SK-N-SH (cell line): ENCODE data around the gene KCNJ5. TPM values are rescaled to one million over a fixed set of nuclear protein-coding genes. Genes with fewer than 3 reads are reported as not detected.

Experiments
- CTCF ChIA-PET: fragments of 300-600, 350-600 bp; formaldehyde crosslinking; extraction: SDS; loops from one replicate; lab custom pipeline; 2021; lab: Yijun Ruan, JAX
- POLR2A ChIA-PET: fragments of 350-600 bp; sonication (Branson Sonifier 250); formaldehyde crosslinking; extraction: SDS; loops from one replicate; lab custom pipeline; 2020; ENCODE audit warnings: antibody characterized with exemption, inconsistent platforms; lab: Yijun Ruan, JAX
- DNase-seq: peaks from one replicate; pipeline ENCODE4 v3.0.0; 2012
- H2AFZ ChIP-seq: fragments of 200-600 bp; sonication (generic); 2 replicates; pipeline ENCODE4 v1.8.1; 2016; ENCODE audit warnings: antibody characterized with exemption, mild to moderate bottlenecking, low read depth
- H3F3A ChIP-seq: fragments of 200-600 bp; sonication (generic); replicated peaks from 2 replicates; pipeline ENCODE3; 2016; ENCODE audit warnings: antibody characterized with exemption, mild to moderate bottlenecking; ENCODE audit not compliant: insufficient read depth
- H3K27ac ChIP-seq, 2 experiments: fragments of 200-500 bp in 1 of 2; fragments of 200-600 bp in 1 of 2; sonication (Bioruptor generic) in 1 of 2; sonication (generic), shearing (Covaris generic) in 1 of 2; 2 replicates each; pipeline versions ENCODE4 v1.5.1 to v1.6.1; 2014 to 2016; ENCODE audit warnings: low read depth in 2 of 2, inconsistent platforms in 1 of 2, low read length in 1 of 2, mild to moderate bottlenecking in 1 of 2, mixed read lengths in 1 of 2
- H3K27me3 ChIP-seq: fragments of 200-600 bp; sonication (generic), shearing (Covaris generic); 2 replicates; pipeline ENCODE4 v1.6.1; 2016; ENCODE audit warnings: mixed run types; ENCODE audit not compliant: insufficient read depth
- H3K36me3 ChIP-seq, 2 experiments: fragments of 200-500 bp in 1 of 2; fragments of 200-600 bp in 1 of 2; sonication (Bioruptor generic) in 1 of 2; sonication (generic) in 1 of 2; replicated peaks in 1 of 2; 2 replicates each; pipeline versions ENCODE3 to v1.5.1; 2014 to 2016; ENCODE audit warnings: low read length in 1 of 2, mild to moderate bottlenecking in 1 of 2; ENCODE audit not compliant: insufficient read depth in 2 of 2, control insufficient read depth in 1 of 2
- H3K4me1 ChIP-seq, 2 experiments: fragments of 200-500 bp in 1 of 2; fragments of 200-600 bp in 1 of 2; sonication (Bioruptor generic) in 1 of 2; sonication (generic), shearing (Covaris generic) in 1 of 2; 2 replicates each; pipeline versions ENCODE4 v1.5.1 to v1.6.1; 2014 to 2016; ENCODE audit warnings: low read depth in 1 of 2, low read length in 1 of 2, mixed run types in 1 of 2; ENCODE audit not compliant: insufficient read depth in 2 of 2, control insufficient read depth in 1 of 2
- H3K4me2 ChIP-seq: fragments of 200-600 bp; sonication (generic), shearing (Covaris generic); 2 replicates; pipeline ENCODE4 v1.6.1; 2017; ENCODE audit warnings: mixed run types
- H3K4me3 ChIP-seq, 2 experiments: fragments of 200-500 bp in 1 of 2; fragments of 200-600 bp in 1 of 2; sonication (Bioruptor generic) in 1 of 2; sonication (generic), shearing (Covaris generic) in 1 of 2; 2 replicates each; pipeline versions ENCODE4 v1.5.1 to v1.8.1; 2014 to 2016; ENCODE audit warnings: low read depth in 2 of 2, inconsistent platforms in 1 of 2, low read length in 1 of 2, mild to moderate bottlenecking in 1 of 2, mixed read lengths in 1 of 2, moderate library complexity in 1 of 2
- H3K79me2 ChIP-seq: fragments of 200-600 bp; sonication (generic); 2 replicates; pipeline ENCODE4 v1.8.1; 2017; ENCODE audit warnings: mild to moderate bottlenecking; ENCODE audit not compliant: insufficient read depth
- H3K9ac ChIP-seq: fragments of 200-600 bp; sonication (generic); 2 replicates; pipeline ENCODE4 v1.6.1; 2017; ENCODE audit warnings: mixed run types
- H3K9me2 ChIP-seq: fragments of 200-600 bp; sonication (generic); 2 replicates; pipeline ENCODE4 v1.6.1; 2017; ENCODE audit warnings: mixed run types
- H3K9me3 ChIP-seq: fragments of 200-600 bp; sonication (generic); 2 replicates; pipeline ENCODE4 v1.6.1; 2017; ENCODE audit warnings: mixed run types, mild to moderate bottlenecking, moderate library complexity
- H4K20me1 ChIP-seq: fragments of 200-600 bp; sonication (generic); 2 replicates; pipeline ENCODE4 v1.6.1; 2017; ENCODE audit warnings: mild to moderate bottlenecking, mixed run types; ENCODE audit not compliant: insufficient read depth
- ELF1 ChIP-seq: IDR thresholded peaks from 2 replicates; pipeline ENCODE4 v1.4.0; 2012
- EZH2phosphoT487 ChIP-seq: fragments of 200-600 bp; sonication (generic); IDR thresholded peaks from 2 replicates; pipeline ENCODE4 v1.6.1; 2017; ENCODE audit warnings: low read depth, mixed run types, mild to moderate bottlenecking, antibody characterized with exemption, moderate library complexity, borderline replicate concordance
- FOXJ3 ChIP-seq: sonication (generic); formaldehyde crosslinking; IDR thresholded peaks from 2 replicates; pipeline ENCODE4 v1.5.1; 2020; ENCODE audit warnings: mild to moderate bottlenecking, missing genetic modification reagents
- GABPA ChIP-seq: IDR thresholded peaks from 2 replicates; pipeline ENCODE4 v1.4.0; 2012; ENCODE audit warnings: low read depth, mild to moderate bottlenecking
- JUND ChIP-seq: IDR thresholded peaks from 2 replicates; pipeline ENCODE4 v1.4.0; 2012
- MEF2A ChIP-seq: IDR thresholded peaks from 2 replicates; pipeline ENCODE4 v1.4.0; 2012; ENCODE audit warnings: low read depth, borderline replicate concordance
- RAD21 ChIP-seq: IDR thresholded peaks from 2 replicates; pipeline ENCODE4 v1.6.1; 2012; ENCODE audit warnings: mild to moderate bottlenecking, low read length
- RCOR1 ChIP-seq: fragments of 150-350 bp; IDR thresholded peaks from 2 replicates; pipeline ENCODE4 v1.6.1; 2017; ENCODE audit warnings: antibody characterized with exemption, low read length
- RFX5 ChIP-seq: IDR thresholded peaks from 2 replicates; pipeline ENCODE4 v1.6.1; 2012; ENCODE audit warnings: mild to moderate bottlenecking, improper control_type of control experiment, low read length
- RXRA ChIP-seq: IDR thresholded peaks from 2 replicates; pipeline ENCODE4 v1.4.0; 2012; ENCODE audit warnings: low read depth, mild to moderate bottlenecking, borderline replicate concordance
- SIN3A ChIP-seq: IDR thresholded peaks from 2 replicates; pipeline ENCODE4 v1.6.1; 2012; ENCODE audit warnings: low read depth, mild to moderate bottlenecking, low read length, moderate library complexity, borderline replicate concordance
- SMC3 ChIP-seq: IDR thresholded peaks from 2 replicates; pipeline ENCODE4 v1.6.1; 2012; ENCODE audit warnings: low read depth, low read length, improper control_type of control experiment
- TAF1 ChIP-seq: IDR thresholded peaks from 2 replicates; pipeline ENCODE4 v1.6.1; 2012; ENCODE audit warnings: low read depth, mild to moderate bottlenecking, low read length, moderate library complexity, borderline replicate concordance
- USF2 ChIP-seq: fragments of 150-350 bp; IDR thresholded peaks from 2 replicates; pipeline ENCODE4 v1.6.1; 2017; ENCODE audit warnings: antibody characterized with exemption, low read length, low read depth, borderline replicate concordance
- YY1 ChIP-seq: IDR thresholded peaks from 2 replicates; pipeline ENCODE4 v1.4.0; 2012; ENCODE audit warnings: low read depth, mild to moderate bottlenecking
- WGBS: methylation state at CpG from one replicate; pipeline ENCODE4 v1.1.6; 2017; ENCODE audit warnings: low lambda C conversion rate; 5-methylcytosine and 5-hydroxymethylcytosine counted together
- polyA plus RNA-seq, 3 experiments: library from polyadenylated mRNA; depleted of rRNA; stranded (reverse); fragments of >200 nt; gene quantifications; 2 replicates each; pipeline ENCODE4 v1.2.3, GENCODE V29; 2012
- TF ChIP-seq, protein P1 (sequence below): fragments of 150-350 bp; IDR thresholded peaks from 2 replicates; pipeline ENCODE4 v1.6.1; 2016; ENCODE audit warnings: mild to moderate bottlenecking, low read depth, low read length
- TF ChIP-seq, protein P2 (sequence below): fragments of 200-600 bp; sonication (generic); IDR thresholded peaks from 2 replicates; pipeline ENCODE4 v1.6.1; 2017; ENCODE audit warnings: antibody characterized with exemption, mild to moderate bottlenecking, moderate library complexity

KCNJ5 gene
- polyA plus RNA-seq, 1 of the 3 experiments (the other 2 are of a cell fraction) = 0.03 TPM

DNA sequence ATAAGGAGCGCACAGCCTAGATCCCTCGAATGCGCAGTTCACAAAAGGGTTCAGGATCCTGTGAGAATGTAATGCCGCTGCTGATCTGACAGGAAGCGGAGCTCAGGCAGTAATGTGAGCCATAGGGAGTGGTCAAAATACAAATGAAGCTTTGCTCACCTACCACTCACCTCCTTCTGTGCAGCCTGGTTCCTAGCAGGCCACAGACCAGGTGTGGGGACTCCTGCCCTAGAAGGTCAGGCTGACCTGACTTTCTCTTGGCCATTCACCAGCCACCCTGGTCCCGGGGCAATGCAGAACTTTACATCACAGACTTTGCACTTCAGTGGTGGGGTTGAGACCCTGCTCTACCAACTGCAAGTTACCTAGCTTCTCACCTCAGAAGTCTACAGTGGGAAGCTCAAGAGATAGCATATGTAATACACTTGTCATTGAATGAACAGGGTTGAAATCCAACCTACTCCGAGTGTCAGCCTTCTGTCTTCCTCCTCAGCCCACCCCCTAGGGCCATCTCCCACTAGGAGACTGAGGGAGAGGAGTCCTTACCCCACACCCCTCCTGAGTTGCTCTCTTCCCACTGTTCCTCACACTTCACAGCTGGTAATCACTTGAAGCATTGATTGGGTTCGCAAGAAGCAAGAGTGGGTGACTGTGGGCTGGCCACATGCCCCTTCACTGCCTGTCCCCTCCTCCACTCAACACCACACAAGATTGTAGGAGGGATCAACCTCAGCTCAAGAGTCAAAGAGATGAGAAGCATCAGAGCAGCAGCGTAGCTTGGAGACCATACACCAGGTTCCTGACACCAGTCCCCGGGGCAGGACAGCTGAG, 22.1 kb upstream of the KCNJ5 start:
- Histone ChIP-seq H3K9ac (no peak overlapping the region), H3K4me1 (no peaks in the 10 kb centered on the region), H2AFZ (no peak overlapping the region), H3K9me2 (no peaks in the 10 kb centered on the region), H3K36me3 (no peaks in the 10 kb centered on the region), H3K79me2 (no peaks in the 10 kb centered on the region), H3K9me3 (no peaks in the 10 kb centered on the region), H3K4me3 (no peak overlapping the region), H3K27ac (no peak overlapping the region), H3K4me2 (no peak overlapping the region), H3F3A (peaks cover 4% of the 10 kb centered on the region), H3K27me3 (no peaks in the 10 kb centered on the region), H4K20me1 (no peaks in the 10 kb centered on the region)
- ChIA-PET POLR2A (no interaction called here), CTCF (interaction anchor here (1.6 to 2.0 kb wide), 3 partner anchors 16 to 88 kb away, joined by 4 to 15 read pairs (median 7); no protein-coding TSS in a partner anchor)
- TF ChIP-seq ELF1 (no peak), YY1 (no peak), EZH2phosphoT487 (no peak)
- 77% methylated on average over 9 of the region's 10 CpGs for WGBS
- DNase-seq = no peak

GRCh38 chr11:128871168-128871610, 20.0 kb upstream of the KCNJ5 start:
- Histone ChIP-seq H3F3A (no peaks in the 10 kb centered on the region), H3K4me1 (peaks cover 0 to 6% of the 10 kb centered on the region in 2 experiments; a peak in 1 of 4 replicates), H3K9ac (no peak overlapping the region), H3K27me3 (no peaks in the 10 kb centered on the region), H3K9me2 (no peaks in the 10 kb centered on the region), H3K4me2 (no peak overlapping the region), H3K27ac (no peak overlapping the region), H3K4me3 (no peak overlapping the region), H3K36me3 (no peaks in the 10 kb centered on the region), H3K9me3 (no peaks in the 10 kb centered on the region), H2AFZ (no peak overlapping the region), H3K79me2 (no peaks in the 10 kb centered on the region), H4K20me1 (no peaks in the 10 kb centered on the region)
- ChIA-PET CTCF (no interaction called here), POLR2A (no interaction called here)
- no peak for DNase-seq
- WGBS = 78% methylated on average over 6 of the region's 6 CpGs
- no peak for TF ChIP-seq SMC3
- no peak for TF ChIP-seq TAF1
- TF ChIP-seq GABPA = no peak

DNA sequence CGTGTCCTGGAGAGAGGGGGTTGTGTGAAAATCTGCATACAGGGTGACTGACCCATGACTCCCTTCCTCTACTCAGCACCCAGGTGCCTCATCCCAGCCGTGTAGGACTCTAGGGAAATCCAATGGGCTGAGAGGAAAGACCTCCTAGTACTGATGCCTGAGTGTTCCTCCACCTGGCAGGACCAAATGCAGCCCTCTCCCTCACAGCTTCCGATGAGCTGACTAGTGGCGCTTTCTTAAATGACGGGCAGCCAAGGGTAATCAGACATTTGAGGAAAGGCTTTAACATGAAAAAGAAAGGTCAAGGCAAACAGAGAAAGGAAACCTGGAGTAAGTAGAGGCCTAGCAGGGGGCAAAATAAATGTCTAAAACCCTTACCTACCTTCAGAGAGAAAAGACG, 19.1 kb upstream of the KCNJ5 start:
- no peak overlapping the region for H3K9ac ChIP-seq
- TF ChIP-seq GABPA (no peak), SIN3A (no peak), JUND (no peak), RCOR1 (no peak), MEF2A (no peak), USF2 (no peak), RFX5 (no peak), RAD21 (no peak), ELF1 (no peak), RXRA (no peak), SMC3 (no peak), FOXJ3 (CRISPR knock-in tag) (no peak), EZH2phosphoT487 (no peak)
- TF ChIP-seq, protein P1, sequence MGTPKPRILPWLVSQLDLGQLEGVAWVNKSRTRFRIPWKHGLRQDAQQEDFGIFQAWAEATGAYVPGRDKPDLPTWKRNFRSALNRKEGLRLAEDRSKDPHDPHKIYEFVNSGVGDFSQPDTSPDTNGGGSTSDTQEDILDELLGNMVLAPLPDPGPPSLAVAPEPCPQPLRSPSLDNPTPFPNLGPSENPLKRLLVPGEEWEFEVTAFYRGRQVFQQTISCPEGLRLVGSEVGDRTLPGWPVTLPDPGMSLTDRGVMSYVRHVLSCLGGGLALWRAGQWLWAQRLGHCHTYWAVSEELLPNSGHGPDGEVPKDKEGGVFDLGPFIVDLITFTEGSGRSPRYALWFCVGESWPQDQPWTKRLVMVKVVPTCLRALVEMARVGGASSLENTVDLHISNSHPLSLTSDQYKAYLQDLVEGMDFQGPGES = no peak
- TF ChIP-seq, protein P2, sequence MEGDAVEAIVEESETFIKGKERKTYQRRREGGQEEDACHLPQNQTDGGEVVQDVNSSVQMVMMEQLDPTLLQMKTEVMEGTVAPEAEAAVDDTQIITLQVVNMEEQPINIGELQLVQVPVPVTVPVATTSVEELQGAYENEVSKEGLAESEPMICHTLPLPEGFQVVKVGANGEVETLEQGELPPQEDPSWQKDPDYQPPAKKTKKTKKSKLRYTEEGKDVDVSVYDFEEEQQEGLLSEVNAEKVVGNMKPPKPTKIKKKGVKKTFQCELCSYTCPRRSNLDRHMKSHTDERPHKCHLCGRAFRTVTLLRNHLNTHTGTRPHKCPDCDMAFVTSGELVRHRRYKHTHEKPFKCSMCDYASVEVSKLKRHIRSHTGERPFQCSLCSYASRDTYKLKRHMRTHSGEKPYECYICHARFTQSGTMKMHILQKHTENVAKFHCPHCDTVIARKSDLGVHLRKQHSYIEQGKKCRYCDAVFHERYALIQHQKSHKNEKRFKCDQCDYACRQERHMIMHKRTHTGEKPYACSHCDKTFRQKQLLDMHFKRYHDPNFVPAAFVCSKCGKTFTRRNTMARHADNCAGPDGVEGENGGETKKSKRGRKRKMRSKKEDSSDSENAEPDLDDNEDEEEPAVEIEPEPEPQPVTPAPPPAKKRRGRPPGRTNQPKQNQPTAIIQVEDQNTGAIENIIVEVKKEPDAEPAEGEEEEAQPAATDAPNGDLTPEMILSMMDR = no peak
- TF ChIP-seq, all 33 proteins: peak for 0
- Histone ChIP-seq H3K36me3 (no peaks in the 10 kb centered on the region), H3K9me3 (no peaks in the 10 kb centered on the region), H3F3A (no peaks in the 10 kb centered on the region), H3K27me3 (no peaks in the 10 kb centered on the region), H3K27ac (no peak overlapping the region), H3K9me2 (no peaks in the 10 kb centered on the region), H2AFZ (no peak overlapping the region), H3K4me1 (peaks cover 0 to 6% of the 10 kb centered on the region in 2 experiments; a peak in 1 of 4 replicates), H3K4me3 (no peak overlapping the region), H3K4me2 (no peak overlapping the region), H4K20me1 (no peaks in the 10 kb centered on the region), H3K79me2 (no peaks in the 10 kb centered on the region)
- 90% methylated on average over 4 of the region's 6 CpGs for whole genome bisulfite sequencing
- POLR2A ChIA-PET = no interaction called here
- CTCF ChIA-PET = interaction anchor here (1.3 to 3.8 kb wide), 2 partner anchors 14 to 41 kb away, joined by 6 to 17 read pairs; no protein-coding TSS in a partner anchor
- DNase-seq = no peak
